K562 (cell line): ENCODE measurements around the gene DBX1. TPM values are rescaled to one million over a fixed set of nuclear protein-coding genes. Genes with fewer than 3 reads are reported as not detected.

Source experiments
- ATAC-seq: fragments of 200-7000 bp; cut with Tn5 transposase; 3 replicates; pipeline ENCODE4 v1.9.1; 2020; ENCODE audit warnings: moderate library complexity
- BruUV-seq: library from RNA; stranded (reverse); fragments of 400-500 nt; replicated peaks from 2 replicates; lab custom pipeline; 2021; lab: Mats Ljungman, UMichigan
- CTCF ChIA-PET: fragments of 300-600 bp; formaldehyde crosslinking; extraction: SDS; loops from one replicate; lab custom pipeline; 2021; ENCODE audit warnings: low intra/inter-chr PET ratio; lab: Yijun Ruan, JAX
- POLR2A ChIA-PET: fragments of 300-600, 350-650 bp; sonication (Branson Sonifier 250); formaldehyde crosslinking; extraction: SDS; loops from one replicate; lab custom pipeline; 2021; ENCODE audit warnings: antibody characterized with exemption, inconsistent platforms; lab: Yijun Ruan, JAX
- DNase-seq, 4 experiments: peaks; one replicate each; pipeline versions ENCODE4 v3.0.0 to v3.0.0-alpha.2; 2011 to 2018; ENCODE audit warnings: low spot score in 3 of 4, mixed read lengths in 3 of 4; ENCODE audit errors: extremely low read depth in 1 of 4
- FAIRE-seq: peaks from 2 replicates; lab custom pipeline; 2011; peaks lifted over from hg19 to GRCh38; lab: Jason Lieb, UNC
- H2AFZ ChIP-seq: 2 replicates; pipeline ENCODE4 v1.6.0; 2011; ENCODE audit warnings: low read depth, low read length, control low read depth, inconsistent platforms
- H3K27ac ChIP-seq: fragments of 200-600 bp; 3 replicates; pipeline ENCODE4 v1.8.0; 2011; ENCODE audit warnings: low read depth, mild to moderate bottlenecking, control low read depth, inconsistent platforms, low read length, moderate library complexity, mixed read lengths; ENCODE audit errors: extremely low read depth
- H3K27me3 ChIP-seq, 2 experiments: fragments of 300-600 bp in 1 of 2; 2 replicates in 1 of 2; 3 replicates in 1 of 2; pipeline versions ENCODE4 v1.6.0 to v1.8.0; 2011; ENCODE audit warnings: inconsistent platforms in 2 of 2, low read length in 2 of 2, mild to moderate bottlenecking in 1 of 2, mixed read lengths in 1 of 2, moderate library complexity in 1 of 2; ENCODE audit not compliant: control insufficient read depth in 2 of 2, insufficient read depth in 2 of 2
- H3K36me3 ChIP-seq: fragments of 300-600 bp; 3 replicates; pipeline ENCODE4 v1.8.0; 2011; ENCODE audit warnings: mild to moderate bottlenecking, low read length, inconsistent platforms; ENCODE audit not compliant: control insufficient read depth, insufficient read depth
- H3K4me1 ChIP-seq, 2 experiments: fragments of 200-600 bp in 1 of 2; replicated peaks in 1 of 2; 2 replicates in 1 of 2; 3 replicates in 1 of 2; pipeline versions ENCODE4 v1.5.1 to v1.8.0; 2011; ENCODE audit warnings: inconsistent platforms in 2 of 2, low read length in 2 of 2, mild to moderate bottlenecking in 1 of 2, mixed read lengths in 1 of 2, moderate library complexity in 1 of 2; ENCODE audit not compliant: control insufficient read depth in 2 of 2, insufficient read depth in 2 of 2
- H3K4me2 ChIP-seq: 2 replicates; pipeline ENCODE4 v1.6.1; 2011; ENCODE audit warnings: low read length, control low read depth, inconsistent platforms, mixed read lengths; ENCODE audit not compliant: insufficient read depth
- H3K4me3 ChIP-seq: fragments of 200-600 bp; sonication (generic), shearing (Covaris generic); 2 replicates; pipeline ENCODE4 v1.5.1; 2016; ENCODE audit warnings: control low read depth, inconsistent platforms
- H3K79me2 ChIP-seq: fragments of 200-600 bp; 3 replicates; pipeline ENCODE4 v1.8.0; 2011; ENCODE audit warnings: low read length, inconsistent platforms; ENCODE audit not compliant: control insufficient read depth, insufficient read depth
- H3K9ac ChIP-seq, 2 experiments: 2 replicates each; pipeline versions ENCODE4 v1.6.0 to v1.6.1; 2011; ENCODE audit warnings: low read depth in 2 of 2, low read length in 2 of 2, control low read depth in 1 of 2, inconsistent platforms in 1 of 2, mild to moderate bottlenecking in 1 of 2, mixed read lengths in 1 of 2; ENCODE audit not compliant: insufficient read depth in 1 of 2
- H3K9me1 ChIP-seq: one replicate; pipeline ENCODE4 v1.6.0; 2011; ENCODE audit warnings: inconsistent platforms, mild to moderate bottlenecking, low read length, moderate library complexity; ENCODE audit not compliant: control insufficient read depth, insufficient read depth
- H3K9me3 ChIP-seq: replicated peaks from 2 replicates; pipeline ENCODE4 v1.5.1; 2011; ENCODE audit warnings: low read depth, low read length, inconsistent platforms; ENCODE audit not compliant: control insufficient read depth, insufficient read depth
- H4K20me1 ChIP-seq: replicated peaks from 2 replicates; pipeline ENCODE4 v1.6.1; 2011; ENCODE audit warnings: low read length, inconsistent platforms, mixed read lengths; ENCODE audit not compliant: control insufficient read depth, insufficient read depth
- CTCF ChIP-seq, 3 experiments: IDR thresholded peaks in 2 of 3; conservative IDR thresholded peaks in 1 of 3; 2 replicates each; pipeline ENCODE4 v1.5.1; 2011 to 2012; ENCODE audit warnings: low read length in 3 of 3, mild to moderate bottlenecking in 3 of 3, control low read depth in 2 of 3, improper control_type of control experiment in 1 of 3, inconsistent platforms in 1 of 3, low read depth in 1 of 3, mixed read lengths in 1 of 3, moderate library complexity in 1 of 3; ENCODE audit not compliant: insufficient read depth in 2 of 3
- MEIS2 ChIP-seq: fragments of 450-650 bp; IDR thresholded peaks from 2 replicates; pipeline ENCODE4 v1.6.1; 2014; ENCODE audit warnings: mild to moderate bottlenecking; ENCODE audit not compliant: partially characterized antibody
- PKNOX1 ChIP-seq: fragments of 450-650 bp; IDR thresholded peaks from 2 replicates; pipeline ENCODE4 v1.6.1; 2016
- ZNF408 ChIP-seq: fragments of 250-450 bp; sonication (Bioruptor Pico); IDR thresholded peaks from 2 replicates; pipeline ENCODE4 v1.4.0; 2020; ENCODE audit warnings: low read depth, mild to moderate bottlenecking, moderate library complexity
- WGBS: fragments of 100-300 bp; shearing (Covaris generic); methylation state at CpG from one replicate; pipeline ENCODE4 v1.1.6; 2016; ENCODE audit warnings: low coverage, mixed read lengths; ENCODE audit not compliant: insufficient coverage; ENCODE audit errors: missing lambda C conversion rate; 5-methylcytosine and 5-hydroxymethylcytosine counted together
- in situ Hi-C: fragments of 300-500 bp; cut with MboI; formaldehyde crosslinking; loops from 4 replicates; pipeline ENCODE4 v1.15.0; 2018; ENCODE audit warnings: inconsistent platforms, mixed read lengths
- intact Hi-C: fragments of 100-400 bp; cut with micrococcal nuclease; formaldehyde crosslinking; loops from 2 replicates; pipeline ENCODE4 v1.14.2; 2022
- polyA plus RNA-seq, 8 experiments: library from polyadenylated mRNA; depleted of rRNA in 4 of 8; stranded (reverse) in 5 of 8; unstranded in 3 of 8; fragments of >200 nt; fragmentation: Nextera tagmentation in 2 of 8; fragmentation: Illumina TruSeq in 1 of 8; extraction: Ambion mirVana in 2 of 8; extraction: Trizol in 1 of 8; gene quantifications; 2 replicates each; pipeline versions ENCODE4 v1.2.1 to v1.2.3, GENCODE V29; 2011 to 2014; ENCODE audit warnings: inconsistent platforms in 1 of 8, missing spikeins in 1 of 8
- total RNA-seq, 7 experiments: library from RNA; depleted of rRNA in 6 of 7; stranded (reverse); fragments of >200 nt in 6 of 7; fragmentation: Illumina TruSeq in 2 of 7; extraction: Trizol in 2 of 7; gene quantifications; 2 replicates each; pipeline versions ENCODE4 v1.2.1 to v1.2.3, GENCODE V29; 2011 to 2021; ENCODE audit warnings: low replicate concordance in 1 of 7

DBX1 gene
- total and polyA plus RNA-seq, 9 of the 15 experiments (the other 6 are each of a cell fraction or from before 2014, with no cell fraction given), result not detected

DNA sequence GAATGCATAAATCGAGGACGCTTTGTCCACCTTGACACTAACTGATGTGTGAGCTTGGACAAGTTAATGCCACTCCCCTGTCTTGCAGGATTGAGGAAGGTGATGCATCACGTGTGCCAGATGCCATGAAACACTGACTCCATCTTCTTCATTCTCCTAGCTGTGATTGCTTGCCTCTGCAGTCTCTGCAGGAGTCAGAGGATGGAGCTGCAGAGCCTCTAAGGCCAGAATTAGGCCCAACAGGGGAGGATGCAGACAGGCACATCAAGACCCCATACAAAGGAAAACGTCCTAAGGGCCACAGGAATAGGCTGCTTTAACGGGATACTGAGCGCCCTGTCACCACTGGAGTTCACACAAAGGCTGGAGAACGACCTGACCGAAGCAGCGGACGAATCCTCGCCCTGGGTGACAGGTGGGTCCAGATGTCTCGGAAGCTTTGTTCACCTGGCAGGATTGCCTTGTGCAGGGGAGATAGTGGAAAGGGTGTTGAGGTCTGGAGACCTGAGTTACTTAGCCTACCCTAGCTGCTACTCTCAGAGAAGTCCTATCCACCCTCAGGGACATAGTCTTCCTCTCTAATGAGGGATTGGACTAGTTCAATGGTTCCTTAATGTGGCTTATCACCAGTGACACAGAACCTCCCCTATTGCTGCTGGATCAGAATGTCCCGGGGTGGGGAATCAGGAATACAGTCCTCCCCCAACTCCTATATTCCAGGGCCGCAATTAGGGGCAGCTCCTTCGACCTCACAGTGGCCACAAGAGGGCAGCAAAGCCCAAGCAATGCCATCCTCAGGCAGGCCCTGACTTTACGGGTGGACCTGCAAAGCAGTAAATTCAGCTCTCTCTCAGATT, 32.4 kb downstream of the DBX1 start (continued):
- TF ChIP-seq CTCF (IDR thresholded peaks at IDR 0.05 in 2 of 3, conservative IDR thresholded peaks at IDR 0.05 in 1 of 3; ENCODE audit: insufficient read depth in 2 of 3, low read depth in 1 of 3, low read length in 3 of 3), result peak; percentile 87 to 90 (median 88)

DNA sequence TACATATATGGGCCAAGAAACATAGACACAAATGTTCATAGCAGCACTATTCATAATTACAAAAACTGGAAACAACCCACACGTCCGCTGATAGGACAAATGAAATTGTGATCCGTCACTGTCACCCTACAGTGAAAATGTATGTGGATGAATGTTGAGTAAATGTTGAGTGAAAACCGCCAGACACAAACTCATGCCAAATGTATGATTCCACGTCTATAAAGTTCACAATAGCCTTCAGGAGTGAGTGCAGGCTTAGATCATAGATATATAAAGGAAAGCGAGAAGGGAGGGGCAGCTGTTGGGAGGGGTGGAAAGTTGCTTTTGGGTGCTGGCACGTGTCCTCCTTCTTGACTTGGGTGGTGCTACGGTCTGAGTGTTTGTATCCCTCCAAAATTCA, 33.6 kb downstream of the DBX1 start:
- Histone ChIP-seq H3K4me1 (no peaks in the 10 kb centered on the region), H4K20me1 (no peaks in the 10 kb centered on the region), H3K36me3 (no peaks in the 10 kb centered on the region), H3K4me3 (no peak overlapping the region), H3K27me3 (peaks cover 2 to 20% of the 10 kb centered on the region in 2 experiments; a peak in 3 of 5 replicates), H3K79me2 (no peaks in the 10 kb centered on the region), H3K4me2 (no peak overlapping the region), H2AFZ (no peak overlapping the region), H3K27ac (no peak overlapping the region), H3K9ac (no peak overlapping the region), H3K9me1 (no peaks in the 10 kb centered on the region), H3K9me3 (no peaks in the 10 kb centered on the region)
- WGBS, result 18% methylated on average over 8 of the region's 8 CpGs
- no peak for ATAC-seq
- ChIA-PET CTCF (no interaction called here), POLR2A (no interaction called here)
- TF ChIP-seq PKNOX1 (peak; percentile 51), ZNF408 (CRISPR knock-in tag) (no peak), MEIS2 (peak; percentile 34)
- FAIRE-seq, result no peak
- DNase-seq, result no peak
- no TSS peak for BruUV-seq
- in situ Hi-C loops (loop anchor here (10.0 kb wide), 1 partner anchor 488 kb away; no protein-coding TSS in a partner anchor), intact Hi-C loops (loop anchor here (5.0 kb wide), 2 partner anchors 316 to 546 kb away; no protein-coding TSS in a partner anchor)
